ENCODE results near the gene TMEM132D. TPM values are rescaled to one million over a fixed set of nuclear protein-coding genes. Genes with fewer than 3 reads are reported as not detected.
"Not testable (repeated sequence)": the region's sequence is repeated elsewhere in the genome, so short reads cannot be mapped to it uniquely, and the experiment has no call there.

Gene TMEM132D
- total and polyA plus RNA-seq, 4 donors, result 0.06 to 0.20 (median 0.13) TPM

DNA sequence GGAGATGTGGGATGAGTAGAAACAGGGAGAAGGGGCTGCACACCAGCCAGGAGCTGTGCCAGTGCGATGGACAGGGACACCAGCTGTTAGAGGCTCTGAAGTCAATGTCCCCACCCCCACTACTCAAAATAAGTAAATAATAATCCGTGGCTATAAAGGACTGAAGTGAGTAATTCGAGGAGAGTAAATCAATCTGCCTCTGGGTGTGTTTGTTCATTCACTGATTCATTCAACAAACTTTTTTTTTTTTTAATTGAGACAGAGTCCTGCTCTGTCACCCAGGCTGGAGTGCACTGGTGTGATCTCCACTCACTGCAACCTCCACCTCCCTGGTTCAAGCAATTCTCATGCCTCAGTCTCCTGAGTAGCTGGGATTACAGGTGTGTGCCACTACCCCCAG, 363.6 kb downstream of the TMEM132D start:
- H3K27ac ChIP-seq (ENCODE audit: low read depth in 1 of 2, low read length in 1 of 2), result no peak overlapping the region
- H3K4me1 ChIP-seq (ENCODE audit: control insufficient read depth in 5 of 5, insufficient read depth in 5 of 5, low read length in 5 of 5), result no peaks in the 10 kb centered on the region
- ATAC-seq (ENCODE audit: insufficient read depth, low FRiP score) (no peak), DNase-seq (no peak)
- H3K4me3 ChIP-seq, result no peak overlapping the region
- peaks cover 0 to 2% (median 0%) of the 10 kb centered on the region in 4 donors for H3K9me3 ChIP-seq (ENCODE audit: control insufficient read depth in 4 of 4, insufficient read depth in 3 of 4, low read length in 3 of 4)
- no peak overlapping the region for H3K9ac ChIP-seq (ENCODE audit: insufficient read depth in 1 of 2, low read length in 2 of 2)
- TF ChIP-seq, protein P1, sequence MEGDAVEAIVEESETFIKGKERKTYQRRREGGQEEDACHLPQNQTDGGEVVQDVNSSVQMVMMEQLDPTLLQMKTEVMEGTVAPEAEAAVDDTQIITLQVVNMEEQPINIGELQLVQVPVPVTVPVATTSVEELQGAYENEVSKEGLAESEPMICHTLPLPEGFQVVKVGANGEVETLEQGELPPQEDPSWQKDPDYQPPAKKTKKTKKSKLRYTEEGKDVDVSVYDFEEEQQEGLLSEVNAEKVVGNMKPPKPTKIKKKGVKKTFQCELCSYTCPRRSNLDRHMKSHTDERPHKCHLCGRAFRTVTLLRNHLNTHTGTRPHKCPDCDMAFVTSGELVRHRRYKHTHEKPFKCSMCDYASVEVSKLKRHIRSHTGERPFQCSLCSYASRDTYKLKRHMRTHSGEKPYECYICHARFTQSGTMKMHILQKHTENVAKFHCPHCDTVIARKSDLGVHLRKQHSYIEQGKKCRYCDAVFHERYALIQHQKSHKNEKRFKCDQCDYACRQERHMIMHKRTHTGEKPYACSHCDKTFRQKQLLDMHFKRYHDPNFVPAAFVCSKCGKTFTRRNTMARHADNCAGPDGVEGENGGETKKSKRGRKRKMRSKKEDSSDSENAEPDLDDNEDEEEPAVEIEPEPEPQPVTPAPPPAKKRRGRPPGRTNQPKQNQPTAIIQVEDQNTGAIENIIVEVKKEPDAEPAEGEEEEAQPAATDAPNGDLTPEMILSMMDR (IDR thresholded peaks at IDR 0.05; ENCODE audit: control extremely low read depth, extremely low read depth), result no peak
- no peaks in the 10 kb centered on the region for H3K36me3 ChIP-seq (ENCODE audit: control insufficient read depth in 4 of 4, insufficient read depth in 4 of 4, low read length in 4 of 4)
- H3K27me3 ChIP-seq (ENCODE audit: control insufficient read depth in 3 of 3, insufficient read depth in 3 of 3, low read length in 2 of 3), result no peaks in the 10 kb centered on the region
- WGBS, 2 donors, result 51 to 60% methylated on average over 3 of the region's 3 CpGs

DNA sequence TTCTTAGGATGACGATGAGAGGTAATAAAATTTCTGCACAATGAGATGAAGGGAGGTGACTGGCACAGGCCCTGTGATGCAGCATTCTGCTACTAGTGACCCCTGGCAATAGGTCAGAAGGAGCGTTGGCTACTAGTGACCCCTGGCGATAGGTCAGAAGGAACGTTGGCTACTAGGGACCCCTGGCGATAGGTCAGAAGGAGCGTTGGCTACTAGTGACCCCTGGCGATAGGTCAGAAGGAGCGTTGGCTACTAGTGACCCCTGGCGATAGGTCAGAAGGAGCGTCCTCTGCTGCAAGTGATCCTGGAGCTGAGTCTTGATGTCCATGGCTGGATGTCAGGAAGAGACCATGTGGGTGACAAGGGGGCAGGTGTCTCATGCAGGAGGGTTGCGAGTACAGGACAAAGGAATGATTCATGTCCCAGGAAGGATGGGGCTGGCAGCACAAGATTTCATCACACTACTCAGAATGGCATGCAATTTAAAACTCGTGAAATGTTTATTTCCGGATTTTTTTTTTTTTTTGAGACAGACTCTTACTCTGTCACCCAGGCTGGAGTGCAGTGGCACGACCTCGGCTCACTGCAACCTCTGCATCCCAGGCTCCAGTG, 365.0 kb downstream of the TMEM132D start:
- 89 to 94% methylated on average over 15 of the region's 15 CpGs for WGBS, 2 donors
- H3K4me3 ChIP-seq; H3K9me3 ChIP-seq (ENCODE audit: control insufficient read depth in 4 of 4, insufficient read depth in 3 of 4, low read length in 3 of 4); H3K9ac ChIP-seq (ENCODE audit: insufficient read depth in 1 of 2, low read length in 2 of 2); H3K4me1 ChIP-seq (ENCODE audit: control insufficient read depth in 5 of 5, insufficient read depth in 5 of 5, low read length in 5 of 5); H3K36me3 ChIP-seq (ENCODE audit: control insufficient read depth in 4 of 4, insufficient read depth in 4 of 4, low read length in 4 of 4); DNase-seq; H3K27me3 ChIP-seq (ENCODE audit: control insufficient read depth in 3 of 3, insufficient read depth in 3 of 3, low read length in 2 of 3); ATAC-seq (ENCODE audit: insufficient read depth, low FRiP score); H3K27ac ChIP-seq (ENCODE audit: low read depth in 1 of 2, low read length in 1 of 2): not testable (repeated sequence)

DNA sequence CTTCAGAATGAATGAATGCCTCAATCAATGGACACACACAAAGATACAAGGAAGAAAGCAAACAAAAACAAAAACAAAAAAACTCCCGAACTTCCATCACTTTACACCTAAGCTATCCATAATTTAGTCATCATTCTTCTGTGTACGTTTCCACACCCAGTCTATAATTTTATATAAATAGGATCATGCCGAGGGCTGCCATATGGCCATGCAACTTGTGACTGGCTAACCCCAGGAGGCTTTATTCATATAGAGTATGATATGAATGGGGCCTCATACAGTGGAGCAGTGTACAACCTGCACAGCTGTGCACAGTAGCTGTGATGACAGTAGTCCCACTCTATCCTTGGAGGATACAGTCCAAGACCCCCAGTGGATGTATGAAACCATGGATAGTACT, 365.7 kb downstream of the TMEM132D start:
- no peaks in the 10 kb centered on the region for H3K4me1 ChIP-seq (ENCODE audit: control insufficient read depth in 5 of 5, insufficient read depth in 5 of 5, low read length in 5 of 5)
- no peak overlapping the region for H3K4me3 ChIP-seq
- no peak for ATAC-seq (ENCODE audit: insufficient read depth, low FRiP score)
- DNase-seq, result no peak
- H3K27me3 ChIP-seq (ENCODE audit: control insufficient read depth in 3 of 3, insufficient read depth in 3 of 3, low read length in 2 of 3), result no peaks in the 10 kb centered on the region
- H3K9me3 ChIP-seq (ENCODE audit: control insufficient read depth in 4 of 4, insufficient read depth in 3 of 4, low read length in 3 of 4), result peaks cover 0 to 2% (median 0%) of the 10 kb centered on the region in 4 donors
- no peaks in the 10 kb centered on the region for H3K36me3 ChIP-seq (ENCODE audit: control insufficient read depth in 4 of 4, insufficient read depth in 4 of 4, low read length in 4 of 4)
- TF ChIP-seq, protein P1 (IDR thresholded peaks at IDR 0.05; ENCODE audit: control extremely low read depth, extremely low read depth), result no peak
- no peak overlapping the region for H3K27ac ChIP-seq (ENCODE audit: low read depth in 1 of 2, low read length in 1 of 2)
- WGBS, 2 donors, result 54 to 66% methylated on average over 3 of the region's 3 CpGs
- H3K9ac ChIP-seq (ENCODE audit: insufficient read depth in 1 of 2, low read length in 2 of 2), result no peak overlapping the region

DNA sequence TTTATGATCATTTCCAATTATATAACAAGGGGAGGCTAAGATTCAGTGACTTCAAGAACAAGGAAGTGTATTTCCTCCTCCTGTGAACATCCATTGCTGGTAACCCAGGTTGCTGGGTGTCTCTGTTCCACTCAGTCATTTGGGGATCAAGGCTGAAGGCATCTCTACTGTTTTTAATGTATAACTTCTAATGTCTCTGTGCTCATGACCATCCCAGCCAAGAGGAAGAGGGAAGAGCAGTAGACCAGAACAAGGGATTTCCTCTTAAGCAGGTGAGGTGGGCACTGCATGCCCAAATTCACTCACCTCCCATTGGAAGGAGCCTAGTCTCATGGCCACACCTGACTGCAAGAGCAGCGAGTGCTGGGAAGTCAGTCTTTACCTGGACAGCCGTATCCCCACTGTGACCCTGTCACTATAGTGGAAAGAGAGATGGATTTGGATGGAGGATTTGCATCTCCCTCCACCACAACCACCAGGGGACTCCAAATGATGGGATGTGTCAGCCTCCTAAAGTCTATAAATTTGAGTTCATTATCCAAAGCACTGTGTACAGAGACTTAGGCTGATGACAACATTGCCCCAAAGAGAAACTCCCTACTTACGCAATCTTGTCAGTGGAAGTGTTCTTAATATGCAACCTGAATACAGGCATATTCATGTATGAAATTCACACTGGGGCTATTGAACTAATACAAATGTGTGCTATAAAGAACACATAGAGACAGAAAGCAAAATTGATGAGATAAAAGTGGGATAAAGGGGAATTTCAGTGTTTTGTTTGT, 368.7 kb downstream of the TMEM132D start:
- WGBS, 2 donors, result 84 to 91% methylated on average over 3 of the region's 3 CpGs
- Histone ChIP-seq H3K27ac (ENCODE audit: low read depth in 1 of 2, low read length in 1 of 2) (no peak overlapping the region), H3K4me1 (ENCODE audit: control insufficient read depth in 5 of 5, insufficient read depth in 5 of 5, low read length in 5 of 5) (no peaks in the 10 kb centered on the region), H3K9ac (ENCODE audit: insufficient read depth in 1 of 2, low read length in 2 of 2) (no peak overlapping the region), H3K36me3 (ENCODE audit: control insufficient read depth in 4 of 4, insufficient read depth in 4 of 4, low read length in 4 of 4) (no peaks in the 10 kb centered on the region), H3K9me3 (ENCODE audit: control insufficient read depth in 4 of 4, insufficient read depth in 3 of 4, low read length in 3 of 4) (peaks cover 0 to 2% (median 0%) of the 10 kb centered on the region in 4 donors), H3K4me3 (no peak overlapping the region), H3K27me3 (ENCODE audit: control insufficient read depth in 3 of 3, insufficient read depth in 3 of 3, low read length in 2 of 3) (no peaks in the 10 kb centered on the region)
- DNase-seq (no peak), ATAC-seq (ENCODE audit: insufficient read depth, low FRiP score) (no peak)
- TF ChIP-seq, protein P1 (IDR thresholded peaks at IDR 0.05; ENCODE audit: control extremely low read depth, extremely low read depth), result no peak
